Fibroblast of skin of abdomen (primary cell): Measurements from ENCODE around the gene DYRK1A.

Experiments
- DNase-seq: peaks from one replicate; pipeline ENCODE4 v3.0.0-alpha.2; 2013

The DYRK1A gene

DNA sequence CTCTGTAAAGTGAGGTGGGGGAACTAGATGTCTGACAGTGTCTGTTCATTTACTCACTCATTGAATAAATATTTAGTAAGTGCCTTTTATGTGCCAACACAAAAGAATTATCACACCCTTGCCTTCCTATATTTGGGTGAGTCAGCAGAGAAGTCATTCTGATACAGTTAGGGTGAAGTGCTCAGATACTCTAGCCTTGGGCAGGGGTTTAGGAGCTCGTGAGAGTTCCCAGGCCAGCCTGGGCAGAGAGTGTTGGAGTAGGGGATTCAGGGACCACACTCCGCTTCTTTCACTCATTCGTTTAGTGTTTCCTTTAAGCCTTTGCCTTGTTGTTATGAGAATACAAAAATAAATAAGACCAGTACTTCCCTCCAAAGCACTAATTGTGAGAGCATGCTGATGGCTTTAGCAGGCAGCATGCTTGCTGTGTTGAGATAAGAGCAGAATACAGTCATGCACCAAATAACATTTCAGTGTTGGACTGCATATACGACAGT lies 83.9 kb downstream of the DYRK1A start:
- peak; percentile 50 for DNase-seq

DNA sequence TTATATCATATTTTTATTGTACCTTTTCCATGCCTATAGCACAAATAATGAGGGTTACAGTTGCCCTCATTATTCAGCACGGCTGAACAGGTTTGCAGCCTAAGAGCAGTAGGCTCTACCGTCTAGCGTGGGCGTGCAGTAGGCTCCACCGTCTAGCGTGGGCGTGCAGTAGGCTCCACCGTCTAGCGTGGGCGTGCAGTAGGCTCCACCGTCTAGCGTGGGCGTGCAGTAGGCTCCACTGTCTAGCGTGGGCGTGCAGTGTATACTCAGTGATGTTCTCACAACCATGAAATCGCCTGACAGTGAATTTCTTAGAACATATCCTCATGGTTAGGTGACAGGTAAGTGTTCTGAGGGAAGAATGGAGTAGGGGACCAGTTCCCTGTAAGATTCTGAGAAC lies 84.9 kb downstream of the DYRK1A start:
- DNase-seq, result no peak

DNA sequence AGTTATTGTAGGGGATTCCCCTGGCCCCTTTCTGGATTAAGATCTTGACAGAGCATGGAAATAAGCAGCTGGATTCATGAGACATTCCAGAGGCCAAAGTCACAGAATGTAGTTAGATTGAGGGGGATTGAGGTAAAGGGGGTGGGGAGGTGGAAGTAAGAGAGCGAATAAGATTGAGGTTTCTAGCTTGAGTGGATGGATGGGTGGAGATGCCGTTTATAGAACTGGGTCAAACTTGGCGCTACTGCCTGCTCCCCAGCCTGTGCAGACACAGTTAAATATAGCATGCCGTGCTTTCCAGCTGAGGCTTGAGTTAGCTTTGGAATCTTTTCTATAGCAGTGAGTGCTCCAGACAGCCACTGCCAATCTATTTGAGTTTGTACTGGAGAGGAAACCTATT lies 85.7 kb downstream of the DYRK1A start:
- peak; percentile 95 for DNase-seq

DNA sequence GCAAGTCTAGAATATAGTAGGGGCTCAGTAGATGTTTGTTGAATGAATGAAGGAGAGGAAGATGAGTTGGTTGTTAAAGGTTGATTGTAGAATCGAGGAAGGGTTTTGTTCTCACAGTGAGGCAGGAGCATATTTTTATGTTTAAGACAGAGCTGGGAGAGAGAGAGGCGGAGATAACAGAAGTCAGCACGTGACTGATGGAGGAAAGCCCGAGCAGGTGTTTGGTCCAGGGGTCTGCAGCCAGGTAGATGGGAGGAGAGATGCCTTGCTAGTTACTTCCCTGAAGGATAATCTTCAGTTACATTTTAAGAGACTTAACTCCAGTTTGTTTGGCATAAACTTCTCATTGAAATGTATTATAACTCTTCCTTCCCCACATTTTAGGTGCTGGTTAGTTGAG lies 86.8 kb downstream of the DYRK1A start:
- no peak for DNase-seq

DNA sequence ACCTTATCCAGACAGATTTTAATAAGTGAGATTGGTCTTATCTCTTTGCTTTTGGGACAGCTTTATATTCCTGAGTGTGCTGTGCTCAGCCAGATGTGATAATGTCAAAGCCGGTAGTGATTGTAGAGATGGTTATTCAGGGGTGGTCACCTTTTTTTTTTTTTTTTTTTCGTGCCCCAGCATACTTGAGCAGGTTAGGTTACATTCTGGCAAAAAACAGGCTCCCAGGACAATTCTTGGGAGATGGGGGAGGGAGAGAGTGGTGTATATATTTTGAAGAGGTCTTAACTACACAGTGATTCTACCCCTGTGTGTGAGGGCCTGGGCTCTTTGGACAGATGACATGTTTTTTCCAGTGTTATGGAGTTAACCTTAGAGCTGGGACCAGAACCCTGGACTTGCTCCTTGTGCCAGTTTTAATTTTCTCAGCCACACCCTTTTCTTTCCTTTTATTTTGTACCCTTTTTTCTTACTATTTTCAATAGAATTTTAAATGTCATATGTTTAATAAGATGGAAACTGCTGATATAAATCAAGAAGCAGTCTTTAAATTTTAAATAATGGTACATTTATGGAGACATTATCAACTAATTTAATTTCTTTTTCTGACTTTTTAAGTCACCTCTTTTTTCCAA lies 88.4 kb downstream of the DYRK1A start:
- no peak for DNase-seq

DNA sequence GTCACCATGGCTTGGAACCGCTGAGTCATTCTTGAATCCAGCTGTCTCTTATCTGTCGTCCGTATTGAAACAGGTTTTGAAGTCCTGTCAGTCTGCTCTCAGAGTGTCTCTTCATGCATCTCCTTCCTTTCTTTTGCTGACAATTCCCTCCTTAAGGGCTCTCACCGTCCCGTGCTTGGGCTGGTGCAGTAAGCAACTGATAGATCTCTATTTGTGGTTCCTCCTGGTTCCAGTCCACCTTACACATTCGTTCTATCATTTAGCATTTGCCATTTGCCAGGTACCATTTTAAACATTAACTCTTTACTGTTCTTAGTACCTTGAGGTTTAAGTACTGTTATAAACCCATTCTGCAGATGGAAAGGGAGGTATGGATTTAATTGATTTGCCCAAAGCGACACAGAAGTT lies 88.9 kb downstream of the DYRK1A start:
- no peak for DNase-seq

DNA sequence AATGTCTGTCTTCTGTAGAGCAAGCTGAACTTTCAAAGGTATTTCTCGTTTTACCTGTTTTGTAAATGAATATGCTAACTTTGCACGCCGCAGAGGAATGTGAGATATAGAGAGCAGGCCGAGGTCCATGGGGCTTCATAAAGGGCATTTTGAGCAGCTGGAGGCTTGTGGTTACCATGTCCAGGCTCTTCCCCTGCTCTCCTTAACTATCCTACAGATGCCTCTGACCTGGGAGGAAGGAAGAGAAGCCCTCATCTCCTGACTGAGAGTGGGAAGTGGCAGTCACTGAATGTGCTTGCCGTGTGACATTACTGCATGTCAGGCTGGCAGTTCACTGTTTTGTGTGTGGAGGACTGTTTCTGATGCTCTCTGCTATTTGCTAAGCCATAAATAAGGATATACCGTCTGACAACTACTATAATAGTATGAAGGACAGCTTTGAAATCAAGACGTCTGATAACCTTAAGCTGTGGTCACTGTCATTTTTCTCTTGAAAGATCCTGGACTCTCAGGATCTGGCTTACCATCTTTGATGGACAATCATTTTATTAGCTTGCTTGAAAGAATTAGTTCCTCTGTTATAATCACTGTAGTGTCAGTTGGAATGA lies 92.2 kb downstream of the DYRK1A start:
- DNase-seq, result no peak

DNA sequence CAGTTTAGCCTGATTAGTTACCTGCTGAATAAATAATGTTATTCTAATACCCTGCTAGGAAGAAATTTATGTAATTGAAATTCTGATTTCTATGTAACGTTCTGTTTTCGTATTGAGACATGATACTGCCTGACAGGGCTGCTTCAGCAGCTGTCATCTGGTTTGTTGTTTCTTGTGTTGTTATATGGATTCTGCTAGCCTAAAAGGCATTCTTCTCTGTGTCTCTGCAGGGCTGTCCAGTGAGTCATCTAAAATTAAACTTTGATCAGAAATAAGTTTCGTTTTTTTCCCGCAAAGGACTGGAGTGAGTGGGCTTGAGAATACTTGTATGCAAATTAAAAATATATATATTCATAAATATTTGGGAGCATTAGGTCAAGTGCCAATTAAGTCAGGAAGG lies 93.0 kb downstream of the DYRK1A start:
- DNase-seq, result peak; percentile 65

DNA sequence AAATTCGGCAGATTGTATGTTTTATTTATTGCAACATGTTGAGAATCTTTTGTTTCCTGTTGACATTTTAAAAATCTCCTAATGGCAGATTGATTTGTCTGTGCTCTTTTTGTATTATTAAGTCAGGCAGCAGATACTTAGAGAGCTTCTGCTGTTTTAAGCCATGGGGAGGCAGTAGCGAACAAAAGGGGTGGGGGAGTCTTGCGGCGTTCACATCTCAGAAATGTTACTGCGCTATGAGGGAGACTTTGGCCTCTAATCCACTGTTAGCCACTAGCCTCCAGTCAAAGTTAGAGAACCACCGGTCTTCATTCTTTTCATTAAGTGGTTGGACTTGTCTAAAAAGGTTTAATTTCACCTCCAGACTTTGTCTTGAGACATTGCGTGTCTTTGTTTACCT lies 93.6 kb downstream of the DYRK1A start:
- no peak for DNase-seq

DNA sequence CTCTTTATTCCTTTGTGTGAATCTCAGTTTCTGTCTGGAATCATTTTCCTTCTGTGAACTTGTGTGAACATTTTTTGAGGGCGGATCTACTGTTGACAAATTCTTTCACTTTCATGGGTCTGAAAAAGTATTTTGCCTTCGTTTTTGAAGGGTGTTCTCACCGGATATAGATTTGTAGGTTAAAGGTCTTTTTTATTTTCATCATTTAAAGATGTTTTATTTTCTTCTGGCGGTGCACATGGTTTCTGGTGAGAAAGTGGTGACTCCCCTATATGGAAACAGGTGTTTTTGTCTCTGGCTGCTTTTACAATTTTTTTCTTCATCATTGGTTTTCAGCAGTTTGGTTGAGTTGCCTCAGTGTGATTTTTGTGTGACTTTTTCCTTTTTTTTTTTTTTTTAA lies 94.9 kb downstream of the DYRK1A start:
- peak; percentile 22 for DNase-seq

DNA sequence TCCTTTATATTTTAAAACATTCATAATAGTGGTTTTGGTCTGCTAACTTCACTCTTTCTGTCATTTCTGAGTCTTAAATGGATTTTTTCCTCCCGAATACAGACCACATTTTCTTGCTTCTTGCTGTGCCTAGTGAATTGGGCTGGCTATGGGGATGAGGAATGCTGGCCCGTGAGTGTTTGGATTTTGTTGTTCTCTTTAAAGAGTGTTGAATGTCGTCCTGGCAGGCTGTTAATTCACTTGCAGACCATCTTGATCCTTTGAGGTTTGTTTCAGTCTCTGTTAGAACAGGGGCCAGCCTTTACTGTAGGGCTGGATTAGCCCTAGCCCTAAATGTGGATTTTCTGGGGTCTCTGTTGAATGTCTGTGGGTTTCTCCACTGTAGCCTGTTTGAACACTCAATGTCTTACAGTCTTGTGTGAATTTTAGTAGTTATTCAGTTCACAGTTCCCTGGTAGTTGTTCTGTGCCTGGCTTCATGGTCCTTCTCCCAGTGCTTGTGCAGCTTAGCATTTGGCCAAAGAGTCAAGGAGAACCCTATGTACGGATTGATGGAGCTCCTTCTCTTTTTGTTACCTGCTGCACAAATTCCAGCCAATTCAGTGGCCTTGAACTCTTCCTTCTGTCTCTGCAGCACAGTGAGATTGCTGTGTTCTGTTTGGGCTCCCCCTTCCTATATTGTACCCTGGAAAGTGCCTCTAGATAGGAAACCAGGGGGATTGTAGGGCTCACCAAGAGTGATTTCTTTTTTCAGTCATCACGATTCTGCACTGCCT lies 95.7 kb downstream of the DYRK1A start:
- no peak for DNase-seq

DNA sequence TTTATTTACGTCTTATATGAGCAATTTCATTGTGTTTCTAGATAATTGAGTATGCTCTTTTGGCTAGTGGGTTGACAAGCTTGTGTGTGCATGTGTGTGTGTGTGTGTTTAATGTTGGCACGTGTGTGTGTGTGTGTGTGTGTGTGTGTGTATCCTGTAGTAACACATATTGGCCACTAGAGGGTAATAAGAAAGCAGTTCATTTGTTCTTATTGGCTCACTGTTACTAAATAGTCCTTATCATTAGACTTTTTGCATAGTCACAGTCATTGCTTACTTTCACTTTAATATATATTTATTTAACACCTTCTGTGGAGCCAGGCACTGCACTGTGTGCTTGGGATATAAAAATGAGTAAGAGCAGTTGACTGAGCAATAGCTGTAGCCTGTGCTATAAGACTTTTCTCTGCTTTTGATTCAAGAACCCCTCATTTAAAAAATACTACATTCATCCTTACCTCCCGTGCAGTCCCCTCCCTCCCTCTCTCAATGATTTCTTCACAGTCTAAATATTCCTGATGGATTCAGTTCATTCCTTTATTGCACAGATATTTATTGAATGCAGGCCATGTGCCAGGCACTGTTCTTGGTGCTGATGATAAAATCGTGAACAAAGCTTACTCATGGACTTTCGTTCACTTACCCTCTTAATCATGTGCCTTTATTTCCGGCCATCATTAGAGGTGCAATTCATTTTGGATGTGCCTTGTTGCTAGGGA lies 96.7 kb downstream of the DYRK1A start:
- DNase-seq, result peak; percentile 68

DNA sequence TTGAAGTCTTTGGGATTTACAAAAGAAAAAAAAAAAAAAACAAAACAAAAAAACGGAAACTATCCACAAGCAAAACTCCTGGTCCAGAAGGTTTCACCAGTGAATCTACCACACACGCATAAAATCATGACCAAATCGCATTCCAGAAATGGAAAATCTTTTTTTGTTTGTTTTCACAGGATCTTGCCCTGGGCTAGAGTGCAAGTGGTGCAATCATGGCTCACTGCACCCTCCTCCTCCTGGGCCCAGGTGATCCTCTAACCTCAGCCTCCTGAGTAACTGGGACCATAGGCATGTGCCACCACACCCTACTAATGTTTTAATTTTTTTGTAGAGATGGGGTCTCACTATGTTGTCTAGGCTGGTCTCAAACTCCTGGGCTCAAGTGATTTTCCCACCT lies 100.5 kb downstream of the DYRK1A start:
- no peak for DNase-seq

DNA sequence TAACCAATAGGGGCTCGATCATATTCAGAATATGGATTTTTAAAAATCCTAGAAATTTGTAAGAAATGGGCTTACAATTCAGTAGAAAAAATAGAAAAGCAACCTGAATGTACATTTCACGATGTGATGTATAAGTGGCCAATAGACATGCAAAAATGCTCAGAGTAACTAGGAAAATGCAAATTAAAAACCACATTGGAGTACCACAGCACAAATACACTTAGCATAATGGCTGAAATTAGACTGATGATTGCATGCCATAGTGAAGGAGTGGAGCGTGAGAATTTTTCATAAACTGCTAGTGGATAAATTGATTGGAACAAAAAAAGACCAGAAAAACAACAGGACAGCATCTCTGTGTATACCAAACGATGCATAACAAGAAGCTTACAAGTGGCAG lies 102.3 kb downstream of the DYRK1A start:
- no peak for DNase-seq

DNA sequence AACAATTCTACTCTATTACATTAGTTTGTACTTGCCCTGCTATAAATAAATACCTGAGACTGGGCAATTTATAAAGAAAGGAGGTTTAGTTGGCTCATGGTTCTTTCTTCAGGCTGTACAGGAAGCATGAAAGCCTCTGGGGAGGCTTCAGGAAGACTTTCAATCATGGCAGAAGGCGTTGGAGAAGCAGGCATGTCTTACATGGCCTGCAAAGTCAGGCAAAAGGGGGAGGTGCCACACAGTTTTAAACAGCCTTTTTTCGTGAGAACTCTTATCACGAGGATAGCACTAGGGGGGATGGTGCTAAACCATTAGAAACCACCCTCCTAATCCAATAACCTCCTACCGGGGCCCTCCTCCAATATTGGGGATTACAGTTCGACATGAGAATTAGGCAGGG lies 102.9 kb downstream of the DYRK1A start:
- DNase-seq, result no peak

DNA sequence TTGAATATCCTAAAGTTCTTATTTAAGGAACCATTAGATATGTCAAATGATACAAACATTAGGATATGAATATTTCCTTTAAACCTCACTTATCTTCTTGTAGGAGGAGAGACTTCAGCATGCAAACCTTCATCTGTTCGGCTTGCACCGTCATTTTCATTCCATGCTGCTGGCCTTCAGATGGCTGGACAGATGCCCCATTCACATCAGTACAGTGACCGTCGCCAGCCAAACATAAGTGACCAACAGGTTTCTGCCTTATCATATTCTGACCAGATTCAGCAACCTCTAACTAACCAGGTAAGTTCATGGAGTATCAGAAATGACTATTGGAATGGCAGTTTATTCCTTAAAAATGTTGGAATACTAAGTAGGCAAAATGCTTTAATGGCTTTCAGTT lies 106.0 kb downstream of the DYRK1A start:
- no peak for DNase-seq

DNA sequence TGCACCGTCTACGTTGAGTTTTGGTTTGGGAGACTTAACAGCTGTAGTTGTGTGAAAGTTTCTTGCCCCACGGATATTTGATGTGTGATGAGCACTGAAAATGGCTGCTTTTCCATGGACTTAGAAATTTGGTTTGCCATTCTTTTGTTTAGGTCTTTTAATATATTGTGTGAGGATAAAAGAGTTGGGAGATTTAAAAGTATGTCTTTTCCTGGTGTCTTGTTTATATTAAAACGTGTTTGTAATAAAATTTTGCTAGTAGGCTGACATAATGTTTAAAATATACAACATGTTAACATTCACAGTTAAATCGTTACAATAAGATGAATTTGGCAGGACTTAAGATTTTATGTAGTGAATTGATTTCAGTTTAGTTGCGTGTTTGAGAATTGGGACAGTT lies 106.9 kb downstream of the DYRK1A start:
- DNase-seq, result no peak

DNA sequence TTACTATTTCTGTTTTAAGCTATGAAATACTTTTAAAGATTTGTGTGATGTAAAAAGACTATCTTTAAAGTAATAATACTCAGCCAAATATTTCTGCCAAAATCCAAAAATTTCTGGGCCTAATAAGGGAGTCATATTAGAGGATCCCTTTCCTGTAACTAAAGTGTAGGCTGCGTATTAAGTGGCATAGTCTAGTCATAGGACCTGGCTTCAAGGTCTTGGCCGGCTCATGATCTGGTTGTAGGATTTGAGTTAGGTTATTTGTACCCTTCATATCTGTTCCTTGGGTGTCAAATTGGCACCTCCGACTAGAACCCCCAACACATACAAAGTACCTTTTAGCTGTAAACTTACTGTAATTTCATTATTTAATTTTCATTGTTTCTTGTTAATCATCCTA lies 107.8 kb downstream of the DYRK1A start:
- no peak for DNase-seq

DNA sequence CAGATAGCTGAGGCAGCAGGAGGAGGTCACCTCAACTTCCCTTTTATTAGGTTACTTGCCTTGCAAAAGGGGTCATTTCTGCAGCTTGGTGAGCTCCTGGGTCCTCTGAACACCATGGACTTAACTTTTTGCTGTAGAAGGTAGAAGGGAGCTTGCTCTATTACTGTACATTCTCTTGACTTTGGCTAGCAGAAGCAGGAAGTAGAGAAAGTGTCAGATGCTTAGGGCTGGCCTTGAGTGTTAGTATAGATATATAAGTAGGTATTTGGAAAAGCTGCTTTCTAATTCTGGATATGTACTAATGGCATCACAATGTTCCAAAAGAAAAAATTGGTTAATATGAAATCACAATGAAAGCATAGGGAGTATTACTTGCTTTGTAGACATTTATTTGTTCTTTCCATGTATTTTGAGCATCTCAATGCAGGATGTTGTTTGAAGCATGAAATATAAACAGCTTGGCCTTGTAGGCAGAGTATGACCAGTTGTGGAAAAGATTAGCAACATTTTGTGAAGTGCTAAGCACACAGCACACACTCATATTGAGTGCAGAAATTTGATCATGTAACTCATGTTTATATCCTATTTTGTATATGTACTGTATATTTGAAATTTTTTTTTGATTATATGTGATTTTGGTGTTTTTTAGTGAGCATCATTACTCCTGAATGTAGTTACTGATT lies 108.8 kb downstream of the DYRK1A start:
- no peak for DNase-seq

DNA sequence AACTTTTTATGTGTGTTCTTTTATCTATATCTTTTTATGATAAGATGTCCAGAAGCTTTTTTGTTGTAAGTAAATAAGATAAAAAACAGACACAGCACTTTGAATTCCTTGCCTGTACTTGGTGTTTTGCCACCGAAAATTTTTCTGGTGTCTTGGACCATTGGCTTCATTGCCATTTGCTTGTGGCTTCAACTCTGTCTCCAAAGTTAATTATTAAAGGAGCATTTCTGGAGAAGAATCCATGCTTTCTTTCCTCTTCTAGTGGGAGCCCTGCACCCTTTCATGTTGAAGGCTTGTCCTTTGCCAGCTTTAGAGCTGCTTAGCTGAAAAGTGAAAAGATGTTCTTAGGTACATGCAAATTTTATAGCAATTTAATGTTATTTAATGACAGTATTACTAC lies 112.2 kb downstream of the DYRK1A start:
- no peak for DNase-seq

DNA sequence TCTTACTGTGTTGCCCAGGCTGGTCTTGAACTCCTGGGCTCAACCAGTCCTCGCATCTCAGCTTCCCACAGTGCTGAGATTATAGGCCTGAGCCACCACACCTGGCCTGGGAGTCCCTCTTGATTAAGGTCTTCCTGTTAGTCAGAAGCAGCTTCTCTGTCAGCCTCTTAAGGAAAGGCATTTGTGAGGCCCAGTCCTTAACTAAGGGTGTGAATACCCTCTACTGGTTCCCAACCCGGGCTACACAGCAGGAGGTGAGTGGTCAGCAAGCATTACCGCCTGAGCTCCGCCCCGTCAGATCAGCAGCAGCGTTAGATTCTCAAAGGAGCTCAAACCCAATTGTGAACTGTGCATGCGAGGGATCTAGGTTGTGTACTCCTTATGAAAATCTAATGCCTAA lies 117.2 kb downstream of the DYRK1A start:
- no peak for DNase-seq
